Cerebellar cortex (tissue), 1 donor: ENCODE results near the gene SEC14L2.

Experiments used
- DNase-seq: peaks from one replicate; pipeline ENCODE4 v3.0.0-alpha.2; 2015; ENCODE audit warnings: low spot score

Gene SEC14L2

DNA sequence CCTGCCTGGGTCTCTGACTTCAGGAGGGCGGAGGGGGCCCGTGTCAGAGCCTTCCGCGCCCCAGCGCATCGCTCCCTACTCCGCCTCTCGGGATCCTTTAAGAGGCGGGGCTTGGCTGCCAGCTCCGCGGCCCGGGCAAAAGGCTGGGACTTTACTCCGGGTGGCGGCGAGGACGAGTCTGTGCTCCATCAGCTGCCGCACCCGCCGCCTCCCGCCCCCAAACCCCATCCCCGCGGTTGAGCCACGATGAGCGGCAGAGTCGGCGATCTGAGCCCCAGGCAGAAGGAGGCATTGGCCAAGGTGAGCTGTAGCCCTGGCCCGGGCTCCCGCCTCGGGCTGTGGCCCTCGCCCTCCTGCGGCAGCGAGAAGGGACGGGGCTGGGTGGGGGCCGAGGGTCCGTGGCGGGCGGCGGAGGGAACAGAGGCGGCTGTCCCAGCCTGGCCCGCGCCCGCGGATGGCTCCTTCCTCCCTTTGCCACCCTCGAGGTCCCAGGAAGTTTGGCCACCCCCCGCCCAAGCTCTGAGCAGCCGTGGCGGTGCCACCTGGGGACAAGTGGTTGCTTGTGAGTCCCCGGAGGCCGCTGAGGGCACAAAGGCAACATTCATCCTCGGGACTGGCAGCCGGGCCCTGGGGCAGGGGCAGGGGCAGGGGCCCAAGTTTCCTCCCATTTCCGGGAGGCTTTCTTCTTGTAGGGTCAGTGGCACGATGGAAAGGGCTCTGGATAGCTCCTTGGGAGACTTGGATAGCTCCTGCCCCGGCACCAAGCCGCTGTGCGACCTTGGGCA, at the start of gene SEC14L2:
Gene SEC14L2, plus strand, starts transcription at position 148 of the 785 bp plus-strand sequence. Its CDS starts 99 bp downstream, at position 247.
- peak; percentile 83 for DNase-seq

DNA sequence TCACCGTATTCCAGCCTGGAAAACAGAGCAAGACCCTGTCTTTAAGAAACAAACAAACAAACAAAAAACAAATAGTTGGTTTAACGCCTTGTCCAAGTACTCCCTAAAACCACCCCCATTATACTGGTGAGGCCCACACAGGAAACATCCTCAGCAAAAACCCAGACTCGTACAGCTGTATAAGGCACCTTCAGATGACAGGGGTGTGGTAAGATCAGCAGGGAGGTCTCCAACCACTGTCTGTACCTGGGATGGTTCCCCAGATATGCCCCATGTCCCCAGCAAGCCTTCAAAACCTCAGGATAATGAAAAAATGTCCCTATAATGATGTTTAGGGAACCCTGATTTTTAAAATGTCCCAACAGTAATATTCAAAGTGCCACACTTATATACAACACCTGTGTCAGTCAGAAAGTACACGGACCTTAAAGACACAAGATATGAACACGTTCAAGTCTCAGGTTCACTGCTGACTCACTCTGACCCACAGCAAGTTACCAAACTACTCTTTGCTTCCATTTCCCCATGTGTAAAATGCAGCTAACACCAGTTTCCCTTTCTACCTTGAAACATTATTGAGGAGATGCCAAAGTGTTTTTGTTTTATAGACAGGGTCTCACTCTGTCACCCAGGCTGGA, 49.4 kb upstream of the SEC14L2 start:
- no peak for DNase-seq

DNA sequence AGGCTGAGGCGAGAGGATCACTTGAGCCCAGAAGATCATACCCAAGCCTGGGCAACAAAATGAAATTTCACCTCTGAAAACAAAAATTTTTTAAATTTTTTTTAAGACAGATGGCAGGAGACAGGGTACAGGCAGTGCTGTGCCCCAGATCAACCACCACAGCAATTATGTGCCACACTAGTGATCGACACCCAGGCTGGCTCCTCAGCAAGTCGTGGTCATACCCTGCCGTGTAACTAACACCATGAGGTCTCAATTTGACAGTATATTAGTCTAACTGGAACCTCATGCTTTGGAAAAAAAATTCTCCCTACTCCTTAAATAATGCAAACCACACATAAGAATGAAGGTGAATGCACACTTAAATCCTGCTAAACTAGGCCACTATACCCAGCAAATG, 48.4 kb upstream of the SEC14L2 start:
- no peak for DNase-seq

DNA sequence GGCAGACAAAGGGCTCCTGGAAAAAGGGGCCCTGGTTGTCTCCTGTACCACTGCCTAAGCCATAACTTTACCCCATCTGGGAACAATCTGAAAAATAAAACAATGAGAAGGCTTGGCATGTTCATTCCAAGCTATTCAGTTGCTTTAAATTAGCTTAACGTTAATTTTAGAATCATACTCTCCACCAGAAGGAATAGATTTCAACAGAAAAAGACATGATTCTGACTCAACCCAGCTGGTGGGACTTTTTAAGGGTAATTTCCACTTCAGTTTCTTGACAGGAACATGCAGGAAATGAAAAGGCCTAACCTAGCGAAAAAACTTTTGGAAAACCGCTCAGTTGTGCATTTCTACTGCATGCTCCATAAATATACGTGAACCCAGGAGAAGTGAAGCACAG, 48.0 kb upstream of the SEC14L2 start:
- no peak for DNase-seq

DNA sequence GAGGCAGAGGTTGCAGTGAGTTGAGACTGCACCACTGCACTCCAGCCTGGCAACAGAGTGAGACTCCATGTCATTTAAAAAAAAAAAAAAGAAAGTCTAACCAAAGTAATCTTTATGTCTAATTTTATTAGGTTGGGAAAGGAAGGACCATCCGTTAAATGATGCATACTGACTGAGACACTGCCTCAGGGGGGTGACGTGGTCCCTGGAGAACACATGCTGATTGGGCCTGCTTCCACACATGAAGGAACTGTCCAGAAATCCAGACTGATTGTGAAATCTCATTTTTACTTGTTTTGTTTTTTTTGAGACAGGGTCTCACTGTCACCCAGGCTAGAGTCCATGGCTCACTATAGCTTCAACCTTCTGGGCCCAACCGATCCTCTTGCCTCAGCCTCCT, 45.6 kb upstream of the SEC14L2 start:
- no peak for DNase-seq

DNA sequence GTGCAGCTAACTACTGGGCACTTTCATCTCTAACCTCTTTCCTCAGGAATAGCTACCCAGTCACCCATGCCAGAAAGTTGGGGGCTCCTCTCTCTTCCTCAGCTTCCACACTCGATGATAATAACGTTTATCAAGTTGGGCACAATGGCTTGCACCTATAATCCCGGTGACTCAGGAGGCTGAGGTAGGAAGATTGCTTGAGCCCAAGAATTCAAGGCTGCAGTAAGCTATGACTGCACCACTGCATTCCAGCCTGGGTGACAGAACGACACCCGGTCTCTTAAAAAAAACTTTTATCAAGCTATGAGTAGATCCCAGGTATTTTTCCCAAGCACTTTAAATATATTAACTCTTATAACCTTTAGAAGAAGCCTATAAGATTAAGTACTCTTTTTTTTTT, 42.2 kb upstream of the SEC14L2 start:
- no peak for DNase-seq

DNA sequence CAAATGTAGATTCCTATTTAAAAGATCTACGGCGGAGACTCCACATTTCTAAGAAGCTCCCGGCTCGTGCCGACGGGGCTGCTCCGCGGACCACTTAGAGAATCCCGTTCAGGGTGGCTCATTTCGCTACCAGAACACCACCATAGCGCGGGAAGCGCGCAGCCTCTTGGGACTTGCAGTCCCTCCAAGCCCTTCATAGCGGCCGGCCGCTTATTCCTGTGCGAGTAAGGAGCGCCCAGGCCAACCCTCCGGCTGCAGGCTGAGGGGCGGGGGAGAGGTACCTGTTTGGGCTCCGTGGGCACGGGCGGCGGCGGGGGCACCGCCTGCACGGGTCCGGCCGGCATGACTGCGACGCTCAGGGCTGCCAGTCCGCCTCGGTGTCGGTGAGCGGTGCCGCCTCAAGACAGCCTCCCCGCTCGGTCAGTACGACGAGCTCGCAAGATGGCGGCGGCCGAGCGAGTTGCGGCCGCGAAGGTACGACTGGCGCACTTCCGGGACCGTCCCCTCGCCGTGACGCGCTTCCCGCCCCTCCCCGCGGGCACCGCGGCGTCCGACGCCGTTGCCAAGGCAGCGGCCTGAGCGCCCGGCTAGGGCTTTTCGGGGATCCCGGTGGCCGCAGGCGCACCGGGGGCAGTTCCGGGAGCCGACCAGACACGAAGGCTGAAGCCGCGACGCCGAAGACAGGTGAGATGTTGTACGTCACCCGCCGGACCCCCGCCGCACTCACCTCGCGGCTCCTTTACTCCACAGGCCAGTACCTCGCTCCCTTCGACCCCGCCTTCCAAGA, 40.2 kb upstream of the SEC14L2 start, which contains the start of the genes CCDC157 and SF3A1:
Gene CCDC157, plus strand, starts transcription at position 559 of the 787 bp plus-strand sequence. CDS start 8,994 bp downstream, outside the sequence.
Gene SF3A1, minus strand, starts transcription at position 446 of the 787 bp plus-strand sequence. Its CDS starts 102 bp downstream, at position 344.
- DNase-seq = peak; percentile 92

DNA sequence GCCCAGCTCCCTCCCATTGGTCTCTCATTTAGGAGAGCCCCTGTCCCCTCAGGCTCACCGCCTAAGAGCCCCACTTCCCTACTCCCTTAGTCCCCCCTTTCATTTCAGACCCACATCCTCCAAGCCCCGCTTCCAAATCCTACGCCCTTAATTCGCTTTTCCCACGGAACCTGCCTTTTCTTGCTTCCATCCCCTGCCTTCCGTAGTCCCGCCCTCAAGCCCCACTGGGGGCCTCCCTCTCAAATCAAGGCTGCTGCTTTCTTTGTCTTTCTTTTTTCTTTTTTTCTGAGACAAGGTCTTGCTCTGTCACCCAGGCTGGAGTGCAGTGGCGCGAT, 39.6 kb upstream of the SEC14L2 start:
- no peak for DNase-seq

DNA sequence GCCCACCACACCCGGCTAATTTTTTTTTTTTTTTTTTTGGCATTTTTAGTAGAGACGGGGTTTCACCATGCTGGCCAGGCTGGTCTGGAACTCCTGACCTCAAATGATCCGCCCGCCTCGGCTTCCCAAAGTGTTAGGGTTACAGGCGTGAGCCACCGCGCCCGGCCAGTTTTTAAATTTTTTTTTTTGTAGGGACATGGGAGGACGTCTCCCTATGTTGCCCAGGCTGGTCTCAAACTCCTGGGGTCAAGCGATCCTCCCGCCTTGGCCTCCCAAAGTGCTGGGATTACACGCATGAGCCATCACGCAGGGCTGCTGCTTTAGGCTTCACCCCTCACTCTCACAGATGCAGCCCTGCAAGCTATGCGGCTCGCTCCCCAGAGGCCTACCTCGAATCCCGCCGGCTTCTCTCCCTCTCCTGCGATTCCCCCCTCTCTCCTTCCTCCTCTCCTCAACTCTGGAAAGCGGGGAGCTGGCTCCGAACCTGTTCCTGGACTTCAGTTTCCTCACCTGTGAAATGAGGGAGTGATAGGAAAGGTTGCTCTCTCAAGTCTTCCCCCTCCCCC, 39.1 kb upstream of the SEC14L2 start:
- no peak for DNase-seq

DNA sequence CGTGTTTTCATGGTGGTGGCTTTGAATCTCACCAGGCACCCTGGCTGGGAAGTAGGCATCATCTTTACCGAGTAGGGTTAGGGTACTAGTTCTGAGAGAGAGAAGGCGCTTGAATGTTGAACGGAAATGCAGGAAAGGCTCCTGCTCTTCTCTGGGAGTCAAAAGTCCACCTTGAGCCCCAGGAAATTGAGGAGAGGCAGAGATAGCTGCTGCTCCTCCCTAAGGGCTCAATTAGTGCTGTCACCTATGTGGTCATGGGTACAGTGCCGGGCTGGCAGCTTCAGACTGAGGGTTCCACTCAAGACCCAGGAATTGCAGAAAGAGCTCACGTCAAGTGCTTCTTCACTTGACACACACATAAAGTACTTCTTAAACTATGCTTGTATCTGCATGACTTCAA, 38.3 kb upstream of the SEC14L2 start:
- no peak for DNase-seq

DNA sequence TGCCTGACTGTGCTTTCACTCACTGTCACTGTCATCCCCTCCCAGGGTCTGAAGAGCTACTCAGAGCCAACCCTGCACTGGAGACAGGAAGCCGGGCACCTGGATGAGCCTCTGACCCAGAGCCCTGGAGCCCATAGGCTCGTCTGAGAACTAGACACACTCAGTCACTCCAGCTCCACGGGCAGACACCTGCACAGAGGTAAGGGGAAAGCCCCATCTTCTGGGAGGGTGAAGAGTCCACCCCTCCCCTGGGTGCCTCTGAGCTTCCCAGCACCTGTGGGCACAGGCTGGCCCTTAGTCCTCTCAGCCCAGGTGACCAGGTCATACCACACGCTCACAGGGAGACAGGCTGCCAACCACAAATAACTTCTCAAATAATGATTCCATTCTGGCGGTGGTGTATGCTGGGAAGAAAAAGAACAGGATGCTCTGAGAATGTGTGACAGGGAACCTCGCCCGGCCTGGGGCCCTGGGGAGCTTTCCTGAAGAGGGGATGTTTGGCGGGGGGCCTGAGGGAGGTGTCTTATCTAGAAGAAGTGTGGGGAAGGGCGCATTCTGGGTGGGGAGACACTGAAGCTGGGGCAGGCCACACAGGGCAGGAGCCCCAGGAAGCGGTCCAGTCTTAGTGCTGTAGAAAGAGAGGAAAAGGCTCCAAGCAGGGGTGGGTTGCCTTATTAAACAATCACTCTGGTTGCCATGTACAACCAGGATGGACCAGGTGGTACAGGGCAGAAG, 34.7 kb upstream of the SEC14L2 start:
- DNase-seq = no peak

DNA sequence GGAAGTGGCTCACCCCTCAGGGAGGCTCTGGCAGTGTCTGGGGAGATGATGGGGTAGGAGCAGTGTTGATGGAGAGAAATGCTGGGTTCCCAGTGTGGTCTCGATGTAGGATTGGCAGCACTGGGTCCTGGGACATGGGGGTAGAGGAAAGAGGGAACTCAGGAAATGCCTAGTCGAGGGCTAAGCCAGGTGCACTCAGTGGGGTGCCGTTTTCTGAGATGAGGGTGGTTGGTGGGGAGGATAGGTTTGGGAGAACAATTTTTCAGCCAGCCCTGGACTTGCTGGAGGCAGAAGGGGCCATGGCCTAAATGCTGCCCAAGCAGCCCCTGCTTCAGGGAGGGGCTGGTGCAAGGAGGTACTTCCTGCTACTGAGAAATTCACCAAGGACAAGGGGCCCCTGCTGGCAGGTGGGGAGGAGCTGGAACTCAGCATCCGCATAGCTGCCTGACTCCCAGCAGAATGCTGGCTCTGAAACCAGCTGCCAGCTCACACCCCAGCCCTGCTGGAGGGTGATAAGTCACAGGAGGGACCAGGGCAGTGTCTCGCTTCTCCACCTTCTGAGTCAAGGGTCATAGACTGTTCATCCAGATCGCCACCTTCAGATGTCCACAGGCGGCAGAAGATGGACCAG, 34.1 kb upstream of the SEC14L2 start:
- DNase-seq = no peak

DNA sequence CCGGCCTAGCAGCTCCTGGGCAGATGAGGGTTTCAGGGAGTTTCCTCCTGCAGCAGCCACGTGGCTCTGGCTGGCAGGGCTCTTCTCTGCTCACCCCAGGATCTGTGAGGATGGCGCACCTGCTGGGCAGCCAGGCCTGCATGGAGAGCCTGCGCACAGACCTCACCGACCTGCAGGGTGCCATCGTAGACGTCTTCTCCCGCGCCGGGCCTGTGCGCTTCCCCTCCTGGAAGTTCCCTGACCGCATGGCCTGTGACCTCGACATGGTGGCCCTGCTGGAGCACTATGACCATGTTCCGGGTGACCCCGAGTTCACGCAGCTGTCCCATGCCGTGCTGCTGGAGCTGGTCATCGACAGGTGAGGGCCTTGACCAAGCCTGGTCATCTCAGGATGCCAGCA, 30.9 kb upstream of the SEC14L2 start:
- DNase-seq = no peak

DNA sequence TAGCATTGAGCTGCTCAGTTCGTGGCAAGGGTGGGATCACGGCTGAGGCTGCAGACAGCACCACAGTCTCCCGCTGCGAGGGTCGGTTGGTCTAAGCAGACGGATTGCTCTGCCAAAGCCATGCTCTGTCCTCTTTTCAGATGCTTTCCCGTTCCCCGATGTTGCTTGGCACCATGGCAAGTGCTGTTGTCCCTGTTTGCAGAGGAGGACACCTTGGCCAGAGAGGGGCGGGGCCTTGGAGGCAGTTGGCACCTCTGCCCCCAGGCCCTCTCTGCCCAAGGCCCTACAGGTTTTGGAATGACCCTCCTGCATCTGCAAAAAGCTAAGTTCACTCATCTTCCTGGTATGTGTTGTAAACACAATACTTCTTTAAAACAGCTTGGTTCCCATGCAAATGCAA, 28.4 kb upstream of the SEC14L2 start:
- DNase-seq = no peak

DNA sequence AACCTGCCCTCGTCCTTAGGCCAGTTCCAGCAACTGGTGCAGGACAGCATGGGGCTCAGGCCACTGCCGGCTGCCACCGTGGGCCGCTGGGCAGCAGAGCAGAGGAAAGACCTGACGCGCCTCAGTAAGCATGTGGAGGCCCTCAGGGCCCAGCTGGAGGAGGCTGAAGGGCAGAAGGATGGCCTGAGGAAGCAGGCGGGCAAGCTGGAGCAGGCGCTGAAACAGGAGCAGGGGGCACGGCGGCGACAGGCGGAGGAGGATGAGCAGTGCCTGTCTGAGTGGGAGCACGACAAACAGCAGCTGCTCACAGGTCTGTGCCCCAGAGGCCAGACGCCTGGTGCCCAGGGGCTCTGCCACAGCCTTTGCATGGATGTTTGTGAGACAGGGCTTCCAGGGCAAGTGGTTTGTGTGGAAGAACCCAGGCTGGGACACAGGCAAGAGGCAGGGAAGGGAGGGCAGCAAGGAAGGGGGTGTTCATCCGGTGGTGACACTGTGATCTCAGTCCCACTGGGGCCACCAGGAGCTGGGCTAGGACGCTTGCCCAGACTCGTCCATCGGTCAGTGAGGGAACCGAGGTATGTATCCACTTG, 26.1 kb upstream of the SEC14L2 start:
- DNase-seq = no peak

DNA sequence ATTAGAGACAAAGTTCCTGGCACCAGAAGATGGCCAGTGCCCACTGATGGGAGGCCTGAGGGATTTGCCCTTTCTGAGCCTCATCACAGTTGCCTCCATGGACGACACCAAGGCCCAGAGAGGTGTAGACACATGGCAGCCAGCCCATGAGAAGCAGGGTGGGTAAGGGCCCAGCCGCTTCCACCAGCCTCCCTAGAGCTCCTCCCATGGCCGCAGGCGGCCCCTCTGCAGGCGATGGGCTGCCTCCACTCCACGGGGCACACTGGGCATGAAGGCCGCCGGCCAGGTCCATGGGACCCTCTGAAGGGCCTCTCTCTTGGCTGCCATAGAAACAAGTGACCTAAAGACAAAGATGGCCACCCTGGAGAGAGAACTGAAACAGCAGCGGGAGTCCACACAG, 25.5 kb upstream of the SEC14L2 start:
- no peak for DNase-seq

DNA sequence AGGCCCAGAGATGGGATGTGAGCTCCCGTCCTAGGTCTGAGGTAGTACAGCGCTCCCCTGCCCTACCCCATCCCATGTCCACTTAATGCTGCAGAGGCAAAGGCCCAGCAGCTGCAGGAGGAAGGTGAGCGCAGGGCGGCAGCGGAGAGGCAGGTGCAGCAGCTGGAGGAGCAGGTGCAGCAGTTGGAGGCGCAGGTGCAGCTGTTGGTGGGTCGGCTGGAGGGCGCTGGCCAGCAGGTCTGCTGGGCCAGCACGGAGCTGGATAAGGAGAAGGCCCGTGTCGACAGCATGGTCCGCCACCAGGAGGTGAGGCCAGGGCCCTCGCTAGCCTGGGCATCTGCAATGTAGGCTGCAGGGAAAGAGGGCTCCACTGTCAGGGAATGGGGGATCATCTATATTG, 24.8 kb upstream of the SEC14L2 start:
- DNase-seq = no peak

DNA sequence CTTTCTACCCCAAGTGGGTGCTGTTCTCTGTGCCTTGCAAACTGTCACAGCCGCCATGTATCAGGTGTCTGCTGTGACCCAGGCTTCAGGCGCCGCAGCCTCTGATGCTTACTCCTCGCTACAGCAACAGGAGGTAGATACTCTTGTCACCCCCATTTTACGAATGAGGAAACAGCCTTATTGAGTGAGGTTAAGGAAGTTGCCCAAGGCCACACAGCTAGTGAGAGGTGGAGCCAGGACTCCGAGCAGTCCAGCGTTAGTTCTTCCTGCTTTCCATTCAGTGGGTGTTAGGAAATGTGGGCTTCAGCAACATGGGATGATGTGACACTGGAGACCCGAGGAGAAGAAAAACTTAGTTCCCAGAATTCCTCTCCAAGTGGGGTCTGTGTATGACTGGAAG, 23.9 kb upstream of the SEC14L2 start:
- no peak for DNase-seq

DNA sequence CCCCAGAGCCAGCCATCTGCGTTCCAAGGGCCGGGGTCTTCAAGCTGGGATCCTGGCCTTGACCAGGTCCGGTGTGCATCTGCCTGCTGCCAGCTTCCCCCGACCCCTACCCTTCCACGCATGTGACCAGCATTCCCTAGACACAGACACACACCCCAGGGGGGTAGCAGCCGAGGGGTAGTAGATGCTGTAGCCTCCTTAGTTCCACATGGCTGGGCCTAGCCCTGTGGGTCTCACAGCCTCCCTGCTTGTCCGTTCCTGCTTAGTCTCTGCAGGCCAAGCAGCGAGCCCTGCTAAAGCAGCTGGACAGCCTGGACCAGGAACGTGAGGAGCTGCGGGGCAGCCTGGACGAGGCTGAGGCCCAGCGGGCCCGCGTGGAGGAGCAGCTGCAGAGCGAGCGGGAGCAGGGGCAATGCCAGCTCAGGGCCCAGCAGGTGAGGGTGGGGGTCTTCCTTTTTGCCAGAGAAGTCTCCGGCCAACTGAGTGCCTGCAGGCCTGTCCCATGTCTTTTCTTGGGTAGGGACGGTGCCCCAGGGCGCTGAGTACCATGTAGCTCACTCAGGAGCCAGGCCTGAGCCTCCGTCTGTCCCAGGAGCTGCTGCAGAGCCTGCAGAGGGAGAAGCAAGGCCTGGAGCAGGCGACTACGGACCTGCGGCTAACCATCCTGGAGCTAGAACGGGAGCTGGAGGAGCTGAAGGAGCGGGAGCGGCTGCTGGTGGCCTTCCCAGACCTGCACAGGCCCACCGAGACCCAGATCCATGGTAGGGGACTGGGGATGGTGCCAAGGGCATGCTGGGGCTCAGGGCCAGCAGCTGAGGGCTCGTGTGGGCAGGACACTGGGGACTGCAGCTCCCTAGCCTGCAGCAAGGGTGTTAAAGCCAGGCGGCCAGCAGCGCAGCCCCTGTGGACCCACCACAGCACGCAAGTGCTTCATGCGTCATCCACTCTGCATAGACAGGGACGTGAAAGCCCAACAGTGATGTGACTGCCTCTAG, 23.2 kb upstream of the SEC14L2 start:
- DNase-seq = peak; percentile 51
